GM12878 (cell line): ENCODE results near the gene SWSAP1. TPM values are rescaled to one million over a fixed set of nuclear protein-coding genes. Genes with fewer than 3 reads are reported as not detected.

Experiments used
- ATAC-seq: fragments of 200-7000 bp; cut with Tn5 transposase; 3 replicates; pipeline ENCODE4 v1.9.1; 2020; ENCODE audit warnings: mild to moderate bottlenecking, moderate library complexity
- BruUV-seq: library from RNA; stranded (reverse); fragments of 400-500 nt; replicated peaks from 2 replicates; lab custom pipeline; 2021; lab: Mats Ljungman, UMichigan
- CTCF ChIA-PET: fragments of 300-600 bp; sonication (Branson Sonifier 250); formaldehyde crosslinking; extraction: SDS; loops from one replicate; lab custom pipeline; 2021; ENCODE audit warnings: inconsistent platforms; lab: Yijun Ruan, JAX
- POLR2A ChIA-PET: fragments of 350-600 bp; formaldehyde crosslinking; extraction: SDS; loops from one replicate; lab custom pipeline; 2021; ENCODE audit warnings: inconsistent platforms; lab: Charles Lee
- RAD21 ChIA-PET: fragments of 300-600 bp; sonication (Branson Sonifier 250); formaldehyde crosslinking; loops from one replicate; lab custom pipeline; 2023; ENCODE audit warnings: antibody characterized with exemption; ENCODE audit not compliant: unreplicated experiment; lab: Charles Lee
- SMC1A ChIA-PET: fragments of 300-600 bp; sonication (Branson Sonifier 250); formaldehyde crosslinking; loops from one replicate; lab custom pipeline; 2023; ENCODE audit not compliant: unreplicated experiment, uncharacterized antibody; lab: Charles Lee
- DNase-seq: peaks from one replicate; pipeline ENCODE4 v3.0.0-alpha.2; 2011; ENCODE audit warnings: low read depth, low spot score
- FAIRE-seq: peaks from 3 replicates; lab custom pipeline; 2011; peaks lifted over from hg19 to GRCh38; lab: Jason Lieb, UNC
- H2AFZ ChIP-seq: 2 replicates; pipeline ENCODE4 v1.6.0; 2011; ENCODE audit warnings: low read depth, low read length, control low read depth; ENCODE audit not compliant: control insufficient read depth
- H3K27ac ChIP-seq: 2 replicates; pipeline ENCODE4 v1.5.1; 2011; ENCODE audit warnings: control low read depth; ENCODE audit not compliant: control insufficient read depth, insufficient read depth
- H3K27me3 ChIP-seq, 2 experiments: replicated peaks in 1 of 2; 2 replicates each; pipeline versions ENCODE4 v1.6.0 to v1.6.1; 2011; ENCODE audit warnings: low read length in 1 of 2; ENCODE audit not compliant: control insufficient read depth in 2 of 2, insufficient read depth in 2 of 2
- H3K36me3 ChIP-seq, 2 experiments: 2 replicates each; pipeline ENCODE4 v1.5.1; 2011; ENCODE audit warnings: low read length in 1 of 2; ENCODE audit not compliant: control insufficient read depth in 2 of 2, insufficient read depth in 2 of 2
- H3K4me1 ChIP-seq: 2 replicates; pipeline ENCODE4 v1.6.1; 2011; ENCODE audit warnings: mild to moderate bottlenecking, low read length, moderate library complexity, mixed read lengths; ENCODE audit not compliant: control insufficient read depth, insufficient read depth
- H3K4me2 ChIP-seq: 2 replicates; pipeline ENCODE4 v1.6.0; 2011; ENCODE audit warnings: control low read depth; ENCODE audit not compliant: control insufficient read depth, insufficient read depth
- H3K4me3 ChIP-seq: fragments of 200-600 bp; sonication (generic); 2 replicates; pipeline ENCODE4 v1.5.1; 2016
- H3K79me2 ChIP-seq: 2 replicates; pipeline ENCODE4 v1.6.0; 2011; ENCODE audit warnings: low read length; ENCODE audit not compliant: control insufficient read depth, insufficient read depth
- H3K9ac ChIP-seq: 2 replicates; pipeline ENCODE4 v1.8.0; 2011; ENCODE audit warnings: low read length, control low read depth, mixed read lengths; ENCODE audit not compliant: control insufficient read depth, insufficient read depth
- H3K9me3 ChIP-seq: replicated peaks from 3 replicates; pipeline ENCODE4 v1.5.1; 2011; ENCODE audit warnings: mild to moderate bottlenecking, low read length; ENCODE audit not compliant: control insufficient read depth, insufficient read depth
- H4K20me1 ChIP-seq: 2 replicates; pipeline ENCODE4 v1.6.0; 2011; ENCODE audit not compliant: control insufficient read depth, insufficient read depth
- ATF2 ChIP-seq: IDR thresholded peaks from 2 replicates; pipeline ENCODE4 v1.6.1; 2012; ENCODE audit warnings: low read length, inconsistent platforms
- ESRRA ChIP-seq: IDR thresholded peaks from 2 replicates; pipeline ENCODE4 v1.6.1; 2012; ENCODE audit warnings: mild to moderate bottlenecking, low read length, improper control_type of control experiment
- GATAD2B ChIP-seq: fragments of 450-650 bp; conservative IDR thresholded peaks from 2 replicates; pipeline ENCODE4 v1.6.1; 2017; ENCODE audit warnings: low read depth, mild to moderate bottlenecking, moderate library complexity
- HDAC6 ChIP-seq: fragments of 200-600 bp; sonication (generic); IDR thresholded peaks from one replicate; pipeline ENCODE4 v1.8.0; 2017; ENCODE audit warnings: antibody characterized with exemption; ENCODE audit not compliant: unreplicated experiment
- HSF1 ChIP-seq: fragments of 150-350 bp; IDR thresholded peaks from 2 replicates; pipeline ENCODE4 v1.6.1; 2014; ENCODE audit warnings: mild to moderate bottlenecking, low read depth, low read length
- KLF5 ChIP-seq: fragments of 450-650 bp; IDR thresholded peaks from 2 replicates; pipeline ENCODE4 v1.6.1; 2014; ENCODE audit warnings: mild to moderate bottlenecking; ENCODE audit not compliant: partially characterized antibody
- SREBF2 ChIP-seq: IDR thresholded peaks from 2 replicates; pipeline ENCODE4 v1.6.1; 2012; ENCODE audit warnings: mild to moderate bottlenecking, low read length
- ZNF687 ChIP-seq: fragments of 450-650 bp; IDR thresholded peaks from 2 replicates; pipeline ENCODE4 v1.6.1; 2017; ENCODE audit warnings: mild to moderate bottlenecking, moderate library complexity
- WGBS: methylation state at CpG from one replicate; pipeline ENCODE4 v1.1.6; 2016; ENCODE audit warnings: low lambda C conversion rate; ENCODE audit not compliant: insufficient replicate concordance, insufficient coverage; ENCODE audit errors: missing lambda C conversion rate; 5-methylcytosine and 5-hydroxymethylcytosine counted together
- in situ Hi-C: fragments of 300-500 bp; cut with MboI; formaldehyde crosslinking; loops from 9 replicates; pipeline ENCODE4 v1.14.3; 2018; ENCODE audit warnings: mixed read lengths
- intact Hi-C: fragments of 100-400 bp; cut with micrococcal nuclease; formaldehyde crosslinking; loops from one replicate; pipeline ENCODE4 v1.14.2; 2022; ENCODE audit not compliant: unreplicated experiment
- polyA plus RNA-seq, 11 experiments: library from polyadenylated mRNA; depleted of rRNA in 4 of 11; unstranded in 6 of 11; stranded (reverse) in 5 of 11; fragments of >200 nt; fragmentation: Nextera tagmentation in 4 of 11; fragmentation: Illumina TruSeq in 1 of 11; extraction: Ambion mirVana in 4 of 11; extraction: Trizol in 1 of 11; gene quantifications; 1 replicate in 1 of 11; 2 replicates in 10 of 11; pipeline versions ENCODE4 v1.2.1 to v1.2.3, GENCODE V29; 2011 to 2016; ENCODE audit warnings: inconsistent platforms in 2 of 11, missing spikeins in 2 of 11, low read depth in 1 of 11
- total RNA-seq, 4 experiments: library from RNA; depleted of rRNA in 3 of 4; stranded (reverse); fragments of >200 nt in 3 of 4; fragmentation: Illumina TruSeq in 1 of 4; extraction: Trizol in 1 of 4; gene quantifications; 2 replicates each; pipeline versions ENCODE4 v1.2.1 to v1.2.3, GENCODE V29; 2013 to 2021

Gene SWSAP1
- total and polyA plus RNA-seq, 10 of the 15 experiments (the other 5 are each of a cell fraction or from before 2014, with no cell fraction given): 0.18 to 6.5 (median 2.4) TPM

- Histone ChIP-seq H3K36me3 (0 out of 4 replicates have a peak, but pooled peaks cover 0 to 9% of the 10 kb centered on the region in 2 experiments), H3K4me1 (peaks cover 4% of the 10 kb centered on the region), H3K27ac (no peak overlapping the region), H2AFZ (no peak overlapping the region), H3K79me2 (no peaks in the 10 kb centered on the region), H4K20me1 (no peaks in the 10 kb centered on the region), H3K27me3 (no peaks in the 10 kb centered on the region), H3K4me2 (no peak overlapping the region), H3K9ac (no peak overlapping the region), H3K4me3 (no peak overlapping the region), H3K9me3 (no peaks in the 10 kb centered on the region; the same call in 2 of the 3 replicates)
- TF ChIP-seq SREBF2 (no peak), KLF5 (no peak), HDAC6 (no peak), ATF2 (no peak), ZNF687 (no peak), ESRRA (no peak), GATAD2B (no peak), HSF1 (no peak)
- FAIRE-seq: no peak
- WGBS: 95% methylated on average over 17 of the region's 17 CpGs
- ChIA-PET RAD21 (no interaction called here), CTCF (no interaction called here), SMC1A (interaction anchor here (0.7 kb wide), 1 partner anchor 38 kb away, joined by 3 read pairs; no protein-coding TSS in a partner anchor), POLR2A (interaction anchor here (0.9 kb wide), 1 partner anchor 40 kb away, joined by 3 read pairs; no protein-coding TSS in a partner anchor)
- in situ Hi-C loops: no loop called here
- DNase-seq: no peak
- BruUV-seq: no TSS peak
- no peak for ATAC-seq
- intact Hi-C loops: no loop called here
Observed at GRCh38 chr19:11335449-11336146, 38.9 kb upstream of the SWSAP1 start.
